SK-N-SH (cell line): ENCODE results near the gene HTT. TPM values are rescaled to one million over a fixed set of nuclear protein-coding genes. Genes with fewer than 3 reads are reported as not detected.

ENCODE experiments used
- CTCF ChIA-PET: fragments of 300-600, 350-600 bp; formaldehyde crosslinking; extraction: SDS; loops from one replicate; lab custom pipeline; 2021; lab: Yijun Ruan, JAX
- POLR2A ChIA-PET: fragments of 350-600 bp; sonication (Branson Sonifier 250); formaldehyde crosslinking; extraction: SDS; loops from one replicate; lab custom pipeline; 2020; ENCODE audit warnings: antibody characterized with exemption, inconsistent platforms; lab: Yijun Ruan, JAX
- DNase-seq: peaks from one replicate; pipeline ENCODE4 v3.0.0; 2012
- H2AFZ ChIP-seq: fragments of 200-600 bp; sonication (generic); 2 replicates; pipeline ENCODE4 v1.8.1; 2016; ENCODE audit warnings: antibody characterized with exemption, mild to moderate bottlenecking, low read depth
- H3F3A ChIP-seq: fragments of 200-600 bp; sonication (generic); replicated peaks from 2 replicates; pipeline ENCODE3; 2016; ENCODE audit warnings: antibody characterized with exemption, mild to moderate bottlenecking; ENCODE audit not compliant: insufficient read depth
- H3K27ac ChIP-seq, 2 experiments: fragments of 200-500 bp in 1 of 2; fragments of 200-600 bp in 1 of 2; sonication (Bioruptor generic) in 1 of 2; sonication (generic), shearing (Covaris generic) in 1 of 2; 2 replicates each; pipeline versions ENCODE4 v1.5.1 to v1.6.1; 2014 to 2016; ENCODE audit warnings: low read depth in 2 of 2, inconsistent platforms in 1 of 2, low read length in 1 of 2, mild to moderate bottlenecking in 1 of 2, mixed read lengths in 1 of 2
- H3K27me3 ChIP-seq: fragments of 200-600 bp; sonication (generic), shearing (Covaris generic); 2 replicates; pipeline ENCODE4 v1.6.1; 2016; ENCODE audit warnings: mixed run types; ENCODE audit not compliant: insufficient read depth
- H3K36me3 ChIP-seq, 2 experiments: fragments of 200-500 bp in 1 of 2; fragments of 200-600 bp in 1 of 2; sonication (Bioruptor generic) in 1 of 2; sonication (generic) in 1 of 2; replicated peaks in 1 of 2; 2 replicates each; pipeline versions ENCODE3 to v1.5.1; 2014 to 2016; ENCODE audit warnings: low read length in 1 of 2, mild to moderate bottlenecking in 1 of 2; ENCODE audit not compliant: insufficient read depth in 2 of 2, control insufficient read depth in 1 of 2
- H3K4me1 ChIP-seq, 2 experiments: fragments of 200-500 bp in 1 of 2; fragments of 200-600 bp in 1 of 2; sonication (Bioruptor generic) in 1 of 2; sonication (generic), shearing (Covaris generic) in 1 of 2; 2 replicates each; pipeline versions ENCODE4 v1.5.1 to v1.6.1; 2014 to 2016; ENCODE audit warnings: low read depth in 1 of 2, low read length in 1 of 2, mixed run types in 1 of 2; ENCODE audit not compliant: insufficient read depth in 2 of 2, control insufficient read depth in 1 of 2
- H3K4me2 ChIP-seq: fragments of 200-600 bp; sonication (generic), shearing (Covaris generic); 2 replicates; pipeline ENCODE4 v1.6.1; 2017; ENCODE audit warnings: mixed run types
- H3K4me3 ChIP-seq, 2 experiments: fragments of 200-500 bp in 1 of 2; fragments of 200-600 bp in 1 of 2; sonication (Bioruptor generic) in 1 of 2; sonication (generic), shearing (Covaris generic) in 1 of 2; 2 replicates each; pipeline versions ENCODE4 v1.5.1 to v1.8.1; 2014 to 2016; ENCODE audit warnings: low read depth in 2 of 2, inconsistent platforms in 1 of 2, low read length in 1 of 2, mild to moderate bottlenecking in 1 of 2, mixed read lengths in 1 of 2, moderate library complexity in 1 of 2
- H3K79me2 ChIP-seq: fragments of 200-600 bp; sonication (generic); 2 replicates; pipeline ENCODE4 v1.8.1; 2017; ENCODE audit warnings: mild to moderate bottlenecking; ENCODE audit not compliant: insufficient read depth
- H3K9ac ChIP-seq: fragments of 200-600 bp; sonication (generic); 2 replicates; pipeline ENCODE4 v1.6.1; 2017; ENCODE audit warnings: mixed run types
- H3K9me2 ChIP-seq: fragments of 200-600 bp; sonication (generic); 2 replicates; pipeline ENCODE4 v1.6.1; 2017; ENCODE audit warnings: mixed run types
- H3K9me3 ChIP-seq: fragments of 200-600 bp; sonication (generic); 2 replicates; pipeline ENCODE4 v1.6.1; 2017; ENCODE audit warnings: mixed run types, mild to moderate bottlenecking, moderate library complexity
- H4K20me1 ChIP-seq: fragments of 200-600 bp; sonication (generic); 2 replicates; pipeline ENCODE4 v1.6.1; 2017; ENCODE audit warnings: mild to moderate bottlenecking, mixed run types; ENCODE audit not compliant: insufficient read depth
- CHD2 ChIP-seq: fragments of 150-350 bp; IDR thresholded peaks from 2 replicates; pipeline ENCODE4 v1.6.1; 2018; ENCODE audit warnings: low read length; ENCODE audit not compliant: partially characterized antibody
- ELF1 ChIP-seq: IDR thresholded peaks from 2 replicates; pipeline ENCODE4 v1.4.0; 2012
- FOXJ3 ChIP-seq: sonication (generic); formaldehyde crosslinking; IDR thresholded peaks from 2 replicates; pipeline ENCODE4 v1.5.1; 2020; ENCODE audit warnings: mild to moderate bottlenecking, missing genetic modification reagents
- FOXM1 ChIP-seq: IDR thresholded peaks from 2 replicates; pipeline ENCODE4 v1.4.0; 2012; ENCODE audit warnings: low read depth, mild to moderate bottlenecking
- GATA2 ChIP-seq: sonication (generic); formaldehyde crosslinking; IDR thresholded peaks from 2 replicates; pipeline ENCODE4 v1.5.0; 2020; ENCODE audit warnings: mild to moderate bottlenecking, missing genetic modification reagents
- JUND ChIP-seq: IDR thresholded peaks from 2 replicates; pipeline ENCODE4 v1.4.0; 2012
- MXI1 ChIP-seq: IDR thresholded peaks from 2 replicates; pipeline ENCODE4 v1.6.1; 2012; ENCODE audit warnings: mild to moderate bottlenecking, low read depth, low read length, improper control_type of control experiment
- NRF1 ChIP-seq: IDR thresholded peaks from 2 replicates; pipeline ENCODE4 v1.6.1; 2012; ENCODE audit warnings: low read depth, mild to moderate bottlenecking, low read length
- POLR2AphosphoS5 ChIP-seq: IDR thresholded peaks from 2 replicates; pipeline ENCODE4 v1.6.1; 2012; ENCODE audit warnings: low read depth, low read length
- RAD21 ChIP-seq: IDR thresholded peaks from 2 replicates; pipeline ENCODE4 v1.6.1; 2012; ENCODE audit warnings: mild to moderate bottlenecking, low read length
- RCOR1 ChIP-seq: fragments of 150-350 bp; IDR thresholded peaks from 2 replicates; pipeline ENCODE4 v1.6.1; 2017; ENCODE audit warnings: antibody characterized with exemption, low read length
- RFX5 ChIP-seq: IDR thresholded peaks from 2 replicates; pipeline ENCODE4 v1.6.1; 2012; ENCODE audit warnings: mild to moderate bottlenecking, improper control_type of control experiment, low read length
- RXRA ChIP-seq: IDR thresholded peaks from 2 replicates; pipeline ENCODE4 v1.4.0; 2012; ENCODE audit warnings: low read depth, mild to moderate bottlenecking, borderline replicate concordance
- SIN3A ChIP-seq: IDR thresholded peaks from 2 replicates; pipeline ENCODE4 v1.6.1; 2012; ENCODE audit warnings: low read depth, mild to moderate bottlenecking, low read length, moderate library complexity, borderline replicate concordance
- YY1 ChIP-seq: IDR thresholded peaks from 2 replicates; pipeline ENCODE4 v1.4.0; 2012; ENCODE audit warnings: low read depth, mild to moderate bottlenecking
- WGBS: methylation state at CpG from one replicate; pipeline ENCODE4 v1.1.6; 2017; ENCODE audit warnings: low lambda C conversion rate; 5-methylcytosine and 5-hydroxymethylcytosine counted together
- polyA plus RNA-seq, 3 experiments: library from polyadenylated mRNA; depleted of rRNA; stranded (reverse); fragments of >200 nt; gene quantifications; 2 replicates each; pipeline ENCODE4 v1.2.3, GENCODE V29; 2012
- TF ChIP-seq, protein P1 (sequence below): IDR thresholded peaks from 2 replicates; pipeline ENCODE4 v1.4.0; 2012; ENCODE audit warnings: low read depth, borderline replicate concordance
- TF ChIP-seq, protein P2 (sequence below): IDR thresholded peaks from 2 replicates; pipeline ENCODE4 v1.6.1; 2012; ENCODE audit warnings: mild to moderate bottlenecking, low read depth, low read length, moderate library complexity
- TF ChIP-seq, protein P3 (sequence below): IDR thresholded peaks from 2 replicates; pipeline ENCODE4 v1.4.0; 2012; ENCODE audit warnings: low read depth
- TF ChIP-seq, protein P4 (sequence below): fragments of 150-350 bp; IDR thresholded peaks from 2 replicates; pipeline ENCODE4 v1.6.1; 2016; ENCODE audit warnings: mild to moderate bottlenecking, low read depth, low read length
- TF ChIP-seq, protein P5 (sequence below): fragments of 200-600 bp; sonication (generic); IDR thresholded peaks from 2 replicates; pipeline ENCODE4 v1.6.1; 2017; ENCODE audit warnings: antibody characterized with exemption, mild to moderate bottlenecking, moderate library complexity

HTT gene
- polyA plus RNA-seq, 1 of the 3 experiments (the other 2 are of a cell fraction): 11.3 TPM

DNA sequence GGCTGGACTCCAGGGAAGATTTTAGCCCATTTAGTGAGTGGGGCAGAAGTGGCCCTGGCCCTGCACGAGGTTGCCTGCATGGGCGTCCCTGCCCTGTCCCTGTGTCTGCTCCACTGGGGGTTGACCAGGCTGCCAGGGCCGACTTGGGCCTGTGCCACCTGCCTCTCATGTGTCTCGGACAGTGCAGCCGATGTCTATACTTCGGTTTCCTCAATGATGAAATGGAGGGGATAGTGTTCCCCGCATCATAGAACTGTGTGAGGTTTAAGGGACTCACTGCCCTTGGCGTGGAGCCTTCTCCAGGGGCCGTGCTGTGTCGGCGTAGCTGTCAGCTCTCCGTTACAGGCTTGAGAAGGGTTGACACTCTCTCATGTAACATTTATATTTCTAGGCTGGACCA, 147.5 kb downstream of the HTT start:
- Histone ChIP-seq H3F3A (no peaks in the 10 kb centered on the region), H3K9ac (no peak overlapping the region), H3K27me3 (no peaks in the 10 kb centered on the region), H3K9me3 (no peaks in the 10 kb centered on the region), H2AFZ (no peak overlapping the region), H3K4me3 (no peak overlapping the region), H3K4me1 (no peaks in the 10 kb centered on the region; a peak in 1 of 4 replicates), H3K9me2 (no peaks in the 10 kb centered on the region), H4K20me1 (no peaks in the 10 kb centered on the region), H3K4me2 (no peak overlapping the region), H3K27ac (no peak overlapping the region), H3K79me2 (no peaks in the 10 kb centered on the region), H3K36me3 (peaks cover 14 to 78% of the 10 kb centered on the region in 2 experiments)
- DNase-seq: no peak
- CTCF ChIA-PET: no interaction called here
- TF ChIP-seq ELF1 (no peak), GATA2 (CRISPR knock-in tag) (no peak), JUND (no peak), RCOR1 (no peak), NRF1 (no peak), CHD2 (no peak), FOXM1 (no peak), FOXJ3 (CRISPR knock-in tag) (no peak), RFX5 (no peak), RXRA (no peak), RAD21 (no peak), SIN3A (no peak), MXI1 (no peak), POLR2AphosphoS5 (no peak), YY1 (no peak)
- TF ChIP-seq, protein P1, sequence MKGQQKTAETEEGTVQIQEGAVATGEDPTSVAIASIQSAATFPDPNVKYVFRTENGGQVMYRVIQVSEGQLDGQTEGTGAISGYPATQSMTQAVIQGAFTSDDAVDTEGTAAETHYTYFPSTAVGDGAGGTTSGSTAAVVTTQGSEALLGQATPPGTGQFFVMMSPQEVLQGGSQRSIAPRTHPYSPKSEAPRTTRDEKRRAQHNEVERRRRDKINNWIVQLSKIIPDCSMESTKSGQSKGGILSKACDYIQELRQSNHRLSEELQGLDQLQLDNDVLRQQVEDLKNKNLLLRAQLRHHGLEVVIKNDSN: no peak
- TF ChIP-seq, protein P2, sequence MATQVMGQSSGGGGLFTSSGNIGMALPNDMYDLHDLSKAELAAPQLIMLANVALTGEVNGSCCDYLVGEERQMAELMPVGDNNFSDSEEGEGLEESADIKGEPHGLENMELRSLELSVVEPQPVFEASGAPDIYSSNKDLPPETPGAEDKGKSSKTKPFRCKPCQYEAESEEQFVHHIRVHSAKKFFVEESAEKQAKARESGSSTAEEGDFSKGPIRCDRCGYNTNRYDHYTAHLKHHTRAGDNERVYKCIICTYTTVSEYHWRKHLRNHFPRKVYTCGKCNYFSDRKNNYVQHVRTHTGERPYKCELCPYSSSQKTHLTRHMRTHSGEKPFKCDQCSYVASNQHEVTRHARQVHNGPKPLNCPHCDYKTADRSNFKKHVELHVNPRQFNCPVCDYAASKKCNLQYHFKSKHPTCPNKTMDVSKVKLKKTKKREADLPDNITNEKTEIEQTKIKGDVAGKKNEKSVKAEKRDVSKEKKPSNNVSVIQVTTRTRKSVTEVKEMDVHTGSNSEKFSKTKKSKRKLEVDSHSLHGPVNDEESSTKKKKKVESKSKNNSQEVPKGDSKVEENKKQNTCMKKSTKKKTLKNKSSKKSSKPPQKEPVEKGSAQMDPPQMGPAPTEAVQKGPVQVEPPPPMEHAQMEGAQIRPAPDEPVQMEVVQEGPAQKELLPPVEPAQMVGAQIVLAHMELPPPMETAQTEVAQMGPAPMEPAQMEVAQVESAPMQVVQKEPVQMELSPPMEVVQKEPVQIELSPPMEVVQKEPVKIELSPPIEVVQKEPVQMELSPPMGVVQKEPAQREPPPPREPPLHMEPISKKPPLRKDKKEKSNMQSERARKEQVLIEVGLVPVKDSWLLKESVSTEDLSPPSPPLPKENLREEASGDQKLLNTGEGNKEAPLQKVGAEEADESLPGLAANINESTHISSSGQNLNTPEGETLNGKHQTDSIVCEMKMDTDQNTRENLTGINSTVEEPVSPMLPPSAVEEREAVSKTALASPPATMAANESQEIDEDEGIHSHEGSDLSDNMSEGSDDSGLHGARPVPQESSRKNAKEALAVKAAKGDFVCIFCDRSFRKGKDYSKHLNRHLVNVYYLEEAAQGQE: no peak
- TF ChIP-seq, protein P3, sequence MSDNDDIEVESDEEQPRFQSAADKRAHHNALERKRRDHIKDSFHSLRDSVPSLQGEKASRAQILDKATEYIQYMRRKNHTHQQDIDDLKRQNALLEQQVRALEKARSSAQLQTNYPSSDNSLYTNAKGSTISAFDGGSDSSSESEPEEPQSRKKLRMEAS: no peak
- TF ChIP-seq, protein P4, sequence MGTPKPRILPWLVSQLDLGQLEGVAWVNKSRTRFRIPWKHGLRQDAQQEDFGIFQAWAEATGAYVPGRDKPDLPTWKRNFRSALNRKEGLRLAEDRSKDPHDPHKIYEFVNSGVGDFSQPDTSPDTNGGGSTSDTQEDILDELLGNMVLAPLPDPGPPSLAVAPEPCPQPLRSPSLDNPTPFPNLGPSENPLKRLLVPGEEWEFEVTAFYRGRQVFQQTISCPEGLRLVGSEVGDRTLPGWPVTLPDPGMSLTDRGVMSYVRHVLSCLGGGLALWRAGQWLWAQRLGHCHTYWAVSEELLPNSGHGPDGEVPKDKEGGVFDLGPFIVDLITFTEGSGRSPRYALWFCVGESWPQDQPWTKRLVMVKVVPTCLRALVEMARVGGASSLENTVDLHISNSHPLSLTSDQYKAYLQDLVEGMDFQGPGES: no peak
- TF ChIP-seq, protein P5, sequence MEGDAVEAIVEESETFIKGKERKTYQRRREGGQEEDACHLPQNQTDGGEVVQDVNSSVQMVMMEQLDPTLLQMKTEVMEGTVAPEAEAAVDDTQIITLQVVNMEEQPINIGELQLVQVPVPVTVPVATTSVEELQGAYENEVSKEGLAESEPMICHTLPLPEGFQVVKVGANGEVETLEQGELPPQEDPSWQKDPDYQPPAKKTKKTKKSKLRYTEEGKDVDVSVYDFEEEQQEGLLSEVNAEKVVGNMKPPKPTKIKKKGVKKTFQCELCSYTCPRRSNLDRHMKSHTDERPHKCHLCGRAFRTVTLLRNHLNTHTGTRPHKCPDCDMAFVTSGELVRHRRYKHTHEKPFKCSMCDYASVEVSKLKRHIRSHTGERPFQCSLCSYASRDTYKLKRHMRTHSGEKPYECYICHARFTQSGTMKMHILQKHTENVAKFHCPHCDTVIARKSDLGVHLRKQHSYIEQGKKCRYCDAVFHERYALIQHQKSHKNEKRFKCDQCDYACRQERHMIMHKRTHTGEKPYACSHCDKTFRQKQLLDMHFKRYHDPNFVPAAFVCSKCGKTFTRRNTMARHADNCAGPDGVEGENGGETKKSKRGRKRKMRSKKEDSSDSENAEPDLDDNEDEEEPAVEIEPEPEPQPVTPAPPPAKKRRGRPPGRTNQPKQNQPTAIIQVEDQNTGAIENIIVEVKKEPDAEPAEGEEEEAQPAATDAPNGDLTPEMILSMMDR: no peak
- 97% methylated on average over 10 of the region's 12 CpGs for WGBS
- POLR2A ChIA-PET: no interaction called here
